NCI-H2107 treated with DMSO at 0.1 percent for 48 hours (cell line): Measurements from ENCODE around the gene FUT1.

Source experiments
- DNase-seq: peaks from one replicate; lab custom pipeline; 2025; ENCODE audit not compliant: unreplicated experiment; lab: John Stamatoyannopoulos, UW

Gene FUT1

DNA sequence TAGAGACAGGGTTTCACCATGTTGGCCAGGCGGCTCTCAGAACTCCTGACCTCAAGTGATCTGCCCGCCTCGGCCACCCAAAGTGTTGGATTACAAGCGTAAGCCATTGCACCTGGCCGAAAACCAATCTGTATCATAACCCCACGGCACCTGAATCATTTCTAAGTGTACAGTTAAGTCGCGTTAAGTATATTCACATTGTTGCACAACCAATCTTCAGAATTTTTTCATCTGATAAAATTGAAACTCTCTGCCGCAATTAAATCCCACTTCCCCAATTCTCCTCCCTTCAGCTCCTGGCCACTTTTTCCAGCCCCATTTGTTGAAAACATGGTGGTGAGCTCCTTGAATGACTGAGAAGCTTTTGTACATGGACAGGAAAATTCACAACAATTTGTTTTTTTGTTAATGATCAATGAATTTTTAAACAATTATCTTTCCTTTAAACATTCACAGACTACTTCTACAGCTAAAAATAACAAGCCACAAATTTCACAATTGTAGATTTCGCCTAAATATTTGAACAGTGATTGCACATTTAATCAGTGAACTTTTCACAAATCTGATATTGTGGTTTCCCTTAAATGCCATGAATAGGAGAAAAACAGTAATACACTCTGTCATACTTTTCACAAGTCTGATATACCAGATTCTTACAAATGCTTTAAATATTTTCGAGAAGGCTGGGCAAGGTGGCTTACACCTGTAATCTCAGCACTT, 16.7 kb upstream of the FUT1 start:
- peak; percentile 53 for DNase-seq

- DNase-seq = peak; percentile 68
Measured at GRCh38 chr19:48768171-48768753, 15.8 kb upstream of the FUT1 start.

GRCh38 chr19:48765816-48766215, 13.4 kb upstream of the FUT1 start:
- peak; percentile 8 for DNase-seq

- no peak for DNase-seq
Measured at GRCh38 chr19:48760504-48761205, 8.2 kb upstream of the FUT1 start.

GRCh38 chr19:48757741-48758144, 5.3 kb upstream of the FUT1 start:
- DNase-seq = no peak

DNA sequence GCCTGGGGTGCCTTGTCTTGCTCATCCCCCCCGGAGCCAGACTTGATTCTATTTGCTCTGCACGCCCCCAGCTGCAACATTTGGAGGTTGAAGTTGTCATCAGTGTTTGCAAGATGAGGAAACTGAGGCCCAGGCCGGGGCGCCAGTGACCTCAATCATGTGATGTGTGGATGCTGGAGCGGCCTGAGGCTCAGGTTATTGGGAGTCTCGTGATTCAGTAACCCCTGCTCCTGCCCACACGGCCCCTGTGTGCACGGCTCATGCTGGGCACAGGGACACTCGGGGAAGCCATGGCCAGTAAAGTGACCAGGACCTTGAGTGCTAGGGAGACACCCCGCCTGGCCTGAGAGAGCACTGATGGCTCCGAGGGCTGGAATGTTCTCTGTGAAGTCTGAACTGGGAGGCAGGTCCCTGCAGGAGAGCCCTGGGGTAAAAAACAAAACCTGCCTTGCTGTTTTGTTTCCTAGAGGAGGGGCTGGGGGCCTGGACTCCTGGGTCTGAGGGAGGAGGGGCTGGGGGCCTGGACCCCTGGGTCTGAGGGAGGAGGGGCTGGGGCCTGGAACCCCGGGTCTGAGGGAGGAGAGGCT, 4.7 kb upstream of the FUT1 start:
- DNase-seq = no peak

GRCh38 chr19:48756686-48757085, 4.2 kb upstream of the FUT1 start:
- DNase-seq = no peak

DNA sequence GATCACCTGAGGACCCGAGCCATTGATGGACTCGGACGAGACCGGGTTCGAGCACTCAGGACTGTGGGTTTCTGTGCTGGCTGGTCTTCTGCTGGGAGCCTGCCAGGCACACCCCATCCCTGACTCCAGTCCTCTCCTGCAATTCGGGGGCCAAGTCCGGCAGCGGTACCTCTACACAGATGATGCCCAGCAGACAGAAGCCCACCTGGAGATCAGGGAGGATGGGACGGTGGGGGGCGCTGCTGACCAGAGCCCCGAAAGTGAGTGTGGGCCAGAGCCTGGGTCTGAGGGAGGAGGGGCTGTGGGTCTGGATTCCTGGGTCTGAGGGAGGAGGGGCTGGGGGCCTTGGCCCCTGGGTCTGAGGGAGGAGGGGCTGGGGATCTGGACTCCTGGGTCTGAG, 3.8 kb upstream of the FUT1 start:
- DNase-seq = no peak

- no peak for DNase-seq
Measured at GRCh38 chr19:48755787-48756186, 3.3 kb upstream of the FUT1 start.

GRCh38 chr19:48755084-48755641, 2.7 kb upstream of the FUT1 start, which contains the start of gene FGF21:
Gene FGF21, plus strand, starts transcription at chr19:48755524. Its CDS starts 713 bp downstream, at chr19:48756237.
- DNase-seq = peak; percentile 57

GRCh38 chr19:48751845-48752495, 471 bp downstream of the FUT1 start:
- DNase-seq = no peak

- no peak for DNase-seq
Measured at GRCh38 chr19:48750771-48751504, 1.5 kb downstream of the FUT1 start.

- DNase-seq = no peak
Measured at GRCh38 chr19:48750351-48750750, 2.1 kb downstream of the FUT1 start.

GRCh38 chr19:48749571-48750198, 2.8 kb downstream of the FUT1 start:
- DNase-seq = no peak

DNA sequence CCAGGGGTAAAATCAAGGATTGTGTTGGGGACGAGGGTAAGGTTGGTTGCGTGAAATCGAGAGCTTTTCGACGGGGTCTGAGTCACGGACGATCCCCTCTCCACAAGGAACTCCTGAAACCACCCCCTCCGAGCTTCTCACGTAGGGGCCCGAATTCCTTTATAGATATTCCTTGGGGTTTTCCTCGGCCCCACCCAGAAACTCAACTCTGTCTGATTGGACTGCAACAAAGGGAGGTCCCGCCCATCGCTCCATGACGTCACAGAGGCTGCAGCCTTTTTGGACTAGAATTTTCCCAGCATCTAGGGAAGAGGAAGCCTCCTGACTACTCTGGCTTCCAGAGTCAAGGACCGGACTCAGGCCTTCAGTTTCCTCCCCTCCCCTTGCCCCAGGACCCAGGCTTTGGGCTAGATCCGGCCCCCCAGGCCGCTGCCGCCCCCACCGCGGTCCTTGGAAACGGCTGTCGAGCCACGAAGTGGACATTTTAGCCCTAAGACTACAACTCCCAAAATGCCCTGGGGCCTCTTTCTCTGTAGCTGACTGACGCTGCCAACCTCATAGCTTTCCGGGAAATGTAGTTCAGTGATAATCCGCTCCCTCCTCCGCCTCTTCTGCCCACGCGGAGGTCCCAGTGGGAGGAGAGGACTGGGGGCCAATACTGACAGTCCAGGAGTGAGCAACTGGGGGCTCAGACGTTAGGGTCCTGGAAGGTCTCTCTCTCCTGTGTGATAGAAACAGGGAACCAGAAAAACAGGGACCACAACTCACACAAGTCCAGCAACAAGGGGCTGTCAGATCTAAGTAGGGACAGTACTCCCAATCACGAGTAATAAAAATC, 5.5 kb downstream of the FUT1 start, which contains the start of gene IZUMO1:
IZUMO1 (minus strand) TSS at position 172 of the 838 bp plus-strand sequence. CDS start 1,050 bp downstream, outside the sequence.
- DNase-seq = no peak

GRCh38 chr19:48746110-48746509, 6.3 kb downstream of the FUT1 start:
- no peak for DNase-seq

GRCh38 chr19:48745208-48745995, 7.0 kb downstream of the FUT1 start:
- DNase-seq = peak; percentile 15

GRCh38 chr19:48742096-48742495, 10.3 kb downstream of the FUT1 start:
- no peak for DNase-seq
